K562 (cell line): ENCODE measurements around the gene KCNG1. TPM values are rescaled to one million over a fixed set of nuclear protein-coding genes. Genes with fewer than 3 reads are reported as not detected.

Experiments
- ATF2 ChIP-seq: sonication (generic); formaldehyde crosslinking; IDR thresholded peaks from 2 replicates; pipeline ENCODE4 v1.8.1; 2022; ENCODE audit warnings: missing genetic modification reagents
- CBFA2T2 ChIP-seq: fragments of 450-650 bp; conservative IDR thresholded peaks from 2 replicates; pipeline ENCODE4 v1.6.1; 2017; ENCODE audit warnings: mild to moderate bottlenecking
- CTCF ChIP-seq, 3 experiments: IDR thresholded peaks in 2 of 3; conservative IDR thresholded peaks in 1 of 3; 2 replicates each; pipeline ENCODE4 v1.5.1; 2011 to 2012; ENCODE audit warnings: low read length in 3 of 3, mild to moderate bottlenecking in 3 of 3, control low read depth in 2 of 3, improper control_type of control experiment in 1 of 3, inconsistent platforms in 1 of 3, low read depth in 1 of 3, mixed read lengths in 1 of 3, moderate library complexity in 1 of 3; ENCODE audit not compliant: insufficient read depth in 2 of 3
- FOXM1 ChIP-seq, 2 experiments: fragments of 450-650 bp in 1 of 2; sonication (generic) in 1 of 2; formaldehyde crosslinking in 1 of 2; IDR thresholded peaks; 2 replicates each; pipeline versions ENCODE4 v1.6.1 to v1.9.0; 2017 to 2022; ENCODE audit warnings: low read depth in 2 of 2, mild to moderate bottlenecking in 2 of 2, missing genetic modification reagents in 1 of 2, moderate library complexity in 1 of 2
- FOXO4 ChIP-seq: fragments of 450-650 bp; formaldehyde crosslinking; IDR thresholded peaks from 2 replicates; pipeline ENCODE4 v1.4.0; 2020; ENCODE audit warnings: mild to moderate bottlenecking, moderate library complexity
- GABPA ChIP-seq: fragments of 200-800 bp; sonication (Bioruptor generic); conservative IDR thresholded peaks from 2 replicates; pipeline ENCODE4 v1.6.1; 2016; ENCODE audit warnings: low read depth, missing genetic modification characterization, missing compliant biosample characterization
- IRF2 ChIP-seq: sonication (generic); formaldehyde crosslinking; IDR thresholded peaks from 2 replicates; pipeline ENCODE4 v1.8.1; 2022; ENCODE audit warnings: mild to moderate bottlenecking, missing genetic modification reagents
- JUND ChIP-seq, 2 experiments: IDR thresholded peaks; 2 replicates in 1 of 2; 3 replicates in 1 of 2; pipeline ENCODE4 v1.6.1; 2011; ENCODE audit warnings: borderline replicate concordance in 2 of 2, low read depth in 2 of 2, low read length in 2 of 2, improper control_type of control experiment in 1 of 2, missing biosample characterization in 1 of 2, missing genetic modification characterization in 1 of 2, missing genetic modification reagents in 1 of 2
- KHSRP ChIP-seq: fragments of 450-650 bp; IDR thresholded peaks from 2 replicates; pipeline ENCODE4 v1.6.1; 2017
- MED1 ChIP-seq: sonication (generic); formaldehyde crosslinking; IDR thresholded peaks from 2 replicates; pipeline ENCODE4 v1.8.1; 2023; ENCODE audit warnings: missing genetic modification reagents, borderline replicate concordance
- POU5F1 ChIP-seq: fragments of 150-350 bp; IDR thresholded peaks from 2 replicates; pipeline ENCODE4 v1.6.1; 2014; ENCODE audit warnings: borderline replicate concordance, low read length, low read depth, mild to moderate bottlenecking; ENCODE audit not compliant: partially characterized antibody
- SMAD1 ChIP-seq: fragments of 150-350 bp; IDR thresholded peaks from 2 replicates; pipeline ENCODE4 v1.6.1; 2014; ENCODE audit warnings: low read length, low read depth; ENCODE audit not compliant: partially characterized antibody
- THRA ChIP-seq: fragments of 450-650 bp; IDR thresholded peaks from 2 replicates; pipeline ENCODE4 v1.6.1; 2017; ENCODE audit warnings: mild to moderate bottlenecking, moderate library complexity
- WHSC1 ChIP-seq: IDR thresholded peaks from one replicate; pipeline ENCODE4 v1.6.1; 2012; ENCODE audit warnings: low read length, control low read depth, inconsistent platforms
- ZKSCAN8 ChIP-seq: fragments of 200-800 bp; sonication (Bioruptor generic); IDR thresholded peaks from 2 replicates; pipeline ENCODE4 v1.6.1; 2016; ENCODE audit warnings: missing genetic modification characterization, missing compliant biosample characterization
- ZNF121 ChIP-seq: sonication (generic); formaldehyde crosslinking; conservative IDR thresholded peaks from 2 replicates; pipeline ENCODE4 v1.8.0; 2022; ENCODE audit warnings: missing genetic modification reagents
- polyA plus RNA-seq, 8 experiments: library from polyadenylated mRNA; depleted of rRNA in 4 of 8; stranded (reverse) in 5 of 8; unstranded in 3 of 8; fragments of >200 nt; fragmentation: Nextera tagmentation in 2 of 8; fragmentation: Illumina TruSeq in 1 of 8; extraction: Ambion mirVana in 2 of 8; extraction: Trizol in 1 of 8; gene quantifications; 2 replicates each; pipeline versions ENCODE4 v1.2.1 to v1.2.3, GENCODE V29; 2011 to 2014; ENCODE audit warnings: inconsistent platforms in 1 of 8, missing spikeins in 1 of 8
- total RNA-seq, 7 experiments: library from RNA; depleted of rRNA in 6 of 7; stranded (reverse); fragments of >200 nt in 6 of 7; fragmentation: Illumina TruSeq in 2 of 7; extraction: Trizol in 2 of 7; gene quantifications; 2 replicates each; pipeline versions ENCODE4 v1.2.1 to v1.2.3, GENCODE V29; 2011 to 2021; ENCODE audit warnings: low replicate concordance in 1 of 7
- TF ChIP-seq, protein P1 (sequence below): sonication (generic); formaldehyde crosslinking; IDR thresholded peaks from 2 replicates; pipeline ENCODE4 v1.8.0; 2022; ENCODE audit warnings: mild to moderate bottlenecking, missing genetic modification reagents, borderline replicate concordance

The KCNG1 gene
- total and polyA plus RNA-seq, 9 of the 15 experiments (the other 6 are each of a cell fraction or from before 2014, with no cell fraction given), result 0.06 to 1.5 (median 0.22) TPM; not detected in 2

DNA sequence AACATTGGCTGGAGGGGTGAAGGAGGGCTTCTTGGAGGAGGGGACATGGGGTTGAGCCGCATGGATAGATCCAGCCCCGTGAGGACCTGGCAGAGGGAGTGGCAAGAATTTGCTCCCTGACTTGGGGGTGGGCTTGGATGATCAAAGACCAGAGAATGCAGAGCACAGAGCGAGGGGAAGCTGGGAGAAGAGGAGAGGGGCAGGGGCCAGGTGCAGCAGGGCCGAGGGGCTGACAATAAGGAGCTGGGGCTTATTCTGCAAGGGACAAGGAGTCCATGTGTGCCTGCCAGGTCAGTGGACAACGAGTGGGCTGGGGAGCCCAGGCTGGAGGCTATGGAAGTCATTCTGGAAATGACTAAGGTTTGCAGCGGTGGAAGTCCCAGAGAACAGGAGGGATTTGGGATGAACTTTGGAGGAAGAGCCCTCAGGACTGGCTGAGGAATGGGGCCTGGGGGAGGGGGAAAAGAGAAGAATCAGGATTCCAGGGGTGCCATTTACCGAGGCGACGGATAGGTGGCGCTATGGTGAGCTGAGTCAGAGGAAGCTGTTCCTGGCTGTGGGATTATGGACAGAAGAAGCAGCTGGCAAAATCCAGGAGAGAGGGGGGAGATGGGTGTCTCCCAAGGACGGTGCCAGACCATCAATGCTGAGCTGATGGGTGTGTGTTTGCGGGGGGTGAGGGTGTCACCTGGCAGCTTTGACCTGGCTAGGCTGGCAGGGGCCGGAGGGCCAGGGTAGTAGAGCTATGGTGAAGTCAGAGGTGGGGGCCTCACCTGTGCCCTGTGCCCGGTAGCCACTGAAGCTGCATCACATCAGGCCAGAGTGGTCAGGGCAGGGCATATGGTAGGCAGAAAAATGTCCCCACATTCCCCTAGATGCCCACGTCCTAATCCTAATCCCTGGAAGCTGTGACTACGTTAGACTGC is 7.8 kb downstream of the KCNG1 start (continued):
- no peak for TF ChIP-seq THRA
- no peak for TF ChIP-seq POU5F1
- no peak for TF ChIP-seq WHSC1
- TF ChIP-seq CTCF (IDR thresholded peaks at IDR 0.05 in 2 of 3, conservative IDR thresholded peaks at IDR 0.05 in 1 of 3; ENCODE audit: insufficient read depth in 2 of 3, low read depth in 1 of 3, low read length in 3 of 3), result peak; percentile 74 to 89 (median 82)
- TF ChIP-seq FOXO4 (CRISPR knock-in tag), result no peak
- TF ChIP-seq CBFA2T2, result no peak
- TF ChIP-seq GABPA (tag), result no peak
- no peak; the same call in 1 of the 2 replicates for TF ChIP-seq JUND (IDR thresholded peaks at IDR 0.05; ENCODE audit: borderline replicate concordance, low read depth, low read length)
- peak; percentile 40; the same call in 1 of the 3 replicates for TF ChIP-seq JUND (tag; IDR thresholded peaks at IDR 0.05; ENCODE audit: borderline replicate concordance, low read depth, low read length)
- TF ChIP-seq ATF2 (CRISPR knock-in tag), result no peak
- no peak for TF ChIP-seq SMAD1
- TF ChIP-seq ZKSCAN8 (CRISPR knock-in tag), result no peak
- no peak for TF ChIP-seq ZNF121 (CRISPR knock-in tag)
- TF ChIP-seq, protein P1, sequence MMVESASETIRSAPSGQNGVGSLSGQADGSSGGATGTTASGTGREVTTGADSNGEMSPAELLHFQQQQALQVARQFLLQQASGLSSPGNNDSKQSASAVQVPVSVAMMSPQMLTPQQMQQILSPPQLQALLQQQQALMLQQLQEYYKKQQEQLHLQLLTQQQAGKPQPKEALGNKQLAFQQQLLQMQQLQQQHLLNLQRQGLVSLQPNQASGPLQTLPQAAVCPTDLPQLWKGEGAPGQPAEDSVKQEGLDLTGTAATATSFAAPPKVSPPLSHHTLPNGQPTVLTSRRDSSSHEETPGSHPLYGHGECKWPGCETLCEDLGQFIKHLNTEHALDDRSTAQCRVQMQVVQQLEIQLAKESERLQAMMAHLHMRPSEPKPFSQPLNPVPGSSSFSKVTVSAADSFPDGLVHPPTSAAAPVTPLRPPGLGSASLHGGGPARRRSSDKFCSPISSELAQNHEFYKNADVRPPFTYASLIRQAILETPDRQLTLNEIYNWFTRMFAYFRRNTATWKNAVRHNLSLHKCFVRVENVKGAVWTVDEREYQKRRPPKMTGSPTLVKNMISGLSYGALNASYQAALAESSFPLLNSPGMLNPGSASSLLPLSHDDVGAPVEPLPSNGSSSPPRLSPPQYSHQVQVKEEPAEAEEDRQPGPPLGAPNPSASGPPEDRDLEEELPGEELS (CRISPR knock-in tag), result no peak
- no peak for TF ChIP-seq MED1 (CRISPR knock-in tag)
- TF ChIP-seq FOXM1 (IDR thresholded peaks at IDR 0.05; ENCODE audit: low read depth), result no peak
- TF ChIP-seq FOXM1 (CRISPR knock-in tag; IDR thresholded peaks at IDR 0.05; ENCODE audit: low read depth), result no peak
- TF ChIP-seq KHSRP, result no peak
- TF ChIP-seq IRF2 (CRISPR knock-in tag), result no peak
